Astrocyte of the spinal cord (primary cell): Measurements from ENCODE around the gene MARCHF3.

ENCODE experiments used
- DNase-seq: peaks from one replicate; pipeline ENCODE4 v3.0.0; 2011; ENCODE audit warnings: low read depth, low spot score
- H3K4me3 ChIP-seq: 2 replicates; pipeline ENCODE4 v1.5.1; 2011; ENCODE audit warnings: low read depth, mild to moderate bottlenecking, low read length, moderate library complexity
- CTCF ChIP-seq: IDR thresholded peaks from 2 replicates; pipeline ENCODE4 v1.5.1; 2012; ENCODE audit warnings: low read depth, mild to moderate bottlenecking, low read length, inconsistent platforms
- in situ Hi-C: cut with HindIII; loops from 2 replicates; pipeline ENCODE4 v1.10.0; 2017; ENCODE audit warnings: low sequenced_read_pairs

The MARCHF3 gene

GRCh38 chr5:126981701-126982100 is 48.7 kb downstream of the MARCHF3 start:
- in situ Hi-C loops, result no loop called here
- H3K4me3 ChIP-seq, result no peak overlapping the region
- no peak for TF ChIP-seq CTCF
- DNase-seq, result no peak

GRCh38 chr5:126981222-126981621 is 49.1 kb downstream of the MARCHF3 start:
- no peak overlapping the region for H3K4me3 ChIP-seq
- in situ Hi-C loops, result no loop called here
- TF ChIP-seq CTCF, result no peak
- DNase-seq, result no peak

GRCh38 chr5:126978258-126978657 is 52.1 kb downstream of the MARCHF3 start:
- in situ Hi-C loops, result no loop called here
- H3K4me3 ChIP-seq, result no peak overlapping the region
- DNase-seq, result no peak
- TF ChIP-seq CTCF, result no peak

- in situ Hi-C loops, result no loop called here
- no peak overlapping the region for H3K4me3 ChIP-seq
- DNase-seq, result no peak
- no peak for TF ChIP-seq CTCF
Observed at GRCh38 chr5:126976520-126977172, 53.7 kb downstream of the MARCHF3 start.

GRCh38 chr5:126975796-126976195 is 54.6 kb downstream of the MARCHF3 start:
- no peak overlapping the region for H3K4me3 ChIP-seq
- in situ Hi-C loops, result no loop called here
- TF ChIP-seq CTCF, result no peak
- no peak for DNase-seq

- in situ Hi-C loops, result no loop called here
- DNase-seq, result no peak
- H3K4me3 ChIP-seq, result no peak overlapping the region
- no peak for TF ChIP-seq CTCF
Observed at GRCh38 chr5:126973193-126973592, 57.2 kb downstream of the MARCHF3 start.
